Measurements from ENCODE around the gene VSTM1. TPM values are rescaled to one million over a fixed set of nuclear protein-coding genes. Genes with fewer than 3 reads are reported as not detected.

The VSTM1 gene
- total and polyA plus RNA-seq, 2 of the 4 experiments (the other 2 are of a cell fraction) = not detected

GRCh38 chr19:54017261-54017660, 46.4 kb downstream of the VSTM1 start:
- Histone ChIP-seq H3K4me1 (ENCODE audit: control insufficient read depth, insufficient read depth, low read length) (no peaks in the 10 kb centered on the region), H3K9me3 (ENCODE audit: control insufficient read depth, insufficient read depth, low read length) (peaks cover 3% of the 10 kb centered on the region; the same call in 1 of the 2 replicates), H3K4me3 (ENCODE audit: insufficient read depth, low read depth, low read length) (no peak overlapping the region), H3K23ac (ENCODE audit: low read depth, low read length) (no peak overlapping the region), H2BK120ac (ENCODE audit: low read depth, low read length) (no peak overlapping the region), H2BK15ac (ENCODE audit: low read depth, low read length) (no peak overlapping the region; the same call in 2 of the 3 replicates), H2BK20ac (ENCODE audit: low read depth, low read length) (no peak overlapping the region), H2AFZ (replicated peaks; ENCODE audit: low read length, poor library complexity) (no peak overlapping the region), H4K91ac (ENCODE audit: insufficient read depth, low read depth, low read length) (no peak overlapping the region), H3K14ac (replicated peaks; ENCODE audit: low read depth, low read length) (no peak overlapping the region), H3K18ac (ENCODE audit: low read depth, low read length) (no peak overlapping the region), H4K8ac (ENCODE audit: low read depth in 2 of 2, low read length in 2 of 2) (no peak overlapping the region), H3K4me2 (ENCODE audit: low read depth, low read length) (no peak overlapping the region), H4K20me1 (ENCODE audit: insufficient read depth, low read length) (no peaks in the 10 kb centered on the region; the same call in 1 of the 2 replicates), H3K4ac (ENCODE audit: low read depth, low read length) (no peak overlapping the region), H3K9me1 (ENCODE audit: insufficient read depth, low read length) (no peaks in the 10 kb centered on the region), H2AK5ac (ENCODE audit: low read depth, low read length) (no peak overlapping the region), H3K79me1 (ENCODE audit: low read depth in 1 of 2, low read length in 2 of 2) (no peaks in the 10 kb centered on the region), H2AK9ac (replicated peaks; ENCODE audit: low read depth, low read length, poor library complexity) (no peak overlapping the region), H4K5ac (ENCODE audit: low read depth, low read length) (no peak overlapping the region), H3K27ac (ENCODE audit: insufficient read depth, low read length) (no peak overlapping the region), H3K9ac (ENCODE audit: low read depth, low read length) (no peak overlapping the region), H3K56ac (ENCODE audit: extremely low read depth, insufficient read depth, low read length) (no peak overlapping the region), H3K27me3 (ENCODE audit: control insufficient read depth, insufficient read depth, low read length) (no peaks in the 10 kb centered on the region), H3K36me3 (ENCODE audit: control insufficient read depth, insufficient read depth, low read length) (no peaks in the 10 kb centered on the region), H2BK5ac (ENCODE audit: low read depth, low read length, poor library complexity, severe bottlenecking) (no peak overlapping the region)
- no peak for TF ChIP-seq USF2 (IDR thresholded peaks at IDR 0.05; ENCODE audit: low read depth, low read length)
- TF ChIP-seq BHLHE40 (IDR thresholded peaks at IDR 0.05; ENCODE audit: low read depth, low read length) = no peak
- no peak for TF ChIP-seq CTCF (conservative IDR thresholded peaks at IDR 0.05; ENCODE audit: low read depth, low read length)
- TF ChIP-seq CHD1 (IDR thresholded peaks at IDR 0.05; ENCODE audit: low read depth, low read length) = no peak
- no peak for TF ChIP-seq RCOR1 (IDR thresholded peaks at IDR 0.05; ENCODE audit: insufficient replicate concordance, low read length)
- no peak for TF ChIP-seq MAFK (IDR thresholded peaks at IDR 0.05; ENCODE audit: low read depth, low read length)
- TF ChIP-seq RAD21 (IDR thresholded peaks at IDR 0.05; ENCODE audit: low read length) = no peak
- TF ChIP-seq SMC3 (IDR thresholded peaks at IDR 0.05; ENCODE audit: low read depth, low read length) = no peak
- TF ChIP-seq FOS (IDR thresholded peaks at IDR 0.05; ENCODE audit: low read depth, low read length) = no peak
- TF ChIP-seq ELK1 (IDR thresholded peaks at IDR 0.05; ENCODE audit: borderline replicate concordance, low read depth, low read length) = no peak
- TF ChIP-seq POLR2A (IDR thresholded peaks at IDR 0.05; ENCODE audit: low read depth, low read length) = no peak
- no peak for TF ChIP-seq CEBPB (IDR thresholded peaks at IDR 0.05; ENCODE audit: low read depth, low read length)
- no peak for TF ChIP-seq MXI1 (IDR thresholded peaks at IDR 0.05; ENCODE audit: borderline replicate concordance, low read depth, low read length)
- no peak for TF ChIP-seq RFX5 (IDR thresholded peaks at IDR 0.05; ENCODE audit: low read depth, low read length)
- no peak for TF ChIP-seq NFE2L2 (IDR thresholded peaks at IDR 0.05; ENCODE audit: low read depth, low read length)
- no peak for TF ChIP-seq MAZ (IDR thresholded peaks at IDR 0.05; ENCODE audit: borderline replicate concordance, low read depth, low read length)
- no TSS peak for BruUV-seq (replicated peaks)
- ChIA-PET POLR2A (ENCODE audit: unreplicated experiment) (no interaction called here), CTCF (interaction anchor here (0.7 kb wide), 1 partner anchor 110 kb away, joined by 3 read pairs; no protein-coding TSS in a partner anchor)
- intact Hi-C loops (cut with micrococcal nuclease) = no loop called here
- DNase-seq = peak; percentile 31
- WGBS, 2 experiments (ENCODE audit: extremely low coverage in 2 of 2, insufficient read length in 1 of 2) = no CpG with 5 or more reads among the region's 4 CpGs
- ATAC-seq (ENCODE audit: low read depth) = no peak
- dilution Hi-C loops (cut with HindIII; ENCODE audit: low sequenced_read_pairs, unreplicated experiment) = no loop called here
- in situ Hi-C loops (cut with MboI; ENCODE audit: low sequenced_read_pairs) = no loop called here
